ENCODE data around the gene AGAP1. TPM values are rescaled to one million over a fixed set of nuclear protein-coding genes. Genes with fewer than 3 reads are reported as not detected.

Gene AGAP1
- total RNA-seq, 1 donor from 2014 or later = 39.4 TPM

DNA sequence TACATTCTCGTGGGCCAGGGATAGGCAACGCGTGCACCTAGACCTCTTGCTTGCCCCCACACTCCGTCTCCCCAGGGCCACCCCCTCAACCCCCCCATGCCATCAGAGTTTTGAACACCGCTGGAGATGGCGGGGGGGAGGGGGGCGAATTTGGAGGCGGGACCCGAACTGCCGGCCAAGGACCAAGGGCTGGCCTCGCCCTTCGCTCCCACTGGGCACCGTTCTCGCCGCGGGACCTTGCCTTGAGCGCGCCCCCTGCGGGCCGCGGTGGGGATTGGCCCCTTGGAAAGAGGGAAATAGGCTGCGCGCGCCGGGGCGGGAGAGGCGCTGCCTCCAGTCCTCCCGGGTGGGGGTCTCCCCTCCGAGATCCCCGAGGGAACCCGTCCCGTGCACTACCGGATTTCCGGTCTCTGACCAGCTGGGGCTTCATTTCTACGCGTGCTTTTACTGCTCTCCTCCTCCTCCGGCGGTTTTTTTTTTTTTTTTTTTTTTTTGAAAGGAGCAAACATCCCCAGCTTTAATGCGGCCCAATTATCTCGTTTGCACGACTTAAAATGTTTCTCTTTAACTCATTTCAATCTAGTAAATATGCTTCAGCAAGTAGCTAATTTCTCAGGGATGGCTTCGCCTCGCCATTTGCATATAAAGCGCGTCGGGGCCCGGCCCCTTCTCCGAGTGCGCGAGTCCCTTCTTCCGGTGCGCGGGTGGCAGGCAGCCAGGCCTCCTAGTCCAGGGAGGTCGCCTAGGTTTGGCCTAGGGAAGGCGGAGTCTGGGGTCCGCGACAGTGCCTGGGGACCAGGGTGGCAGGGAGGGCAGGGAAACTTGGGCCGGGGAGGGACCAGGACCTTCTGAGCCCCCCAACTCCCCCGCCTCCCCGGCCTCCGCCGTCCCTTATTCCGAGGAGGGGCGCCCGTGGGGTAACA, 684.4 kb downstream of the AGAP1 start:
- peaks cover 6% of the 10 kb centered on the region for H3K27me3 ChIP-seq (ENCODE audit: insufficient read depth, low read length)
- peak overlapping the region; percentile 64 for H2AFZ ChIP-seq (ENCODE audit: low read depth, low read length)
- no peaks in the 10 kb centered on the region for H3K9me3 ChIP-seq (ENCODE audit: insufficient read depth, low read depth, low read length)
- Mint-ChIP-seq H3K4me1 (ENCODE audit: low read depth, unreplicated experiment) (peaks cover 16% of the 10 kb centered on the region), H3K9me3 (ENCODE audit: unreplicated experiment) (peaks cover 10% of the 10 kb centered on the region), H3K36me3 (ENCODE audit: low read depth, unreplicated experiment) (no peaks in the 10 kb centered on the region), H3K4me3 (ENCODE audit: unreplicated experiment) (peak overlapping the region; percentile 66), H3K27me3 (ENCODE audit: low read depth, unreplicated experiment) (peaks cover 13% of the 10 kb centered on the region), H3K27ac (ENCODE audit: unreplicated experiment) (no peak overlapping the region)
- H3K36me3 ChIP-seq (ENCODE audit: insufficient read depth, low read length) = no peaks in the 10 kb centered on the region
- H3K9ac ChIP-seq (ENCODE audit: low read length) = peak overlapping the region; percentile 81
- peak overlapping the region; percentile 53 for H3K4me3 ChIP-seq (ENCODE audit: insufficient read depth, low read depth, low read length)
- H4K20me1 ChIP-seq (ENCODE audit: insufficient read depth, low read length) = no peaks in the 10 kb centered on the region
- H3K79me2 ChIP-seq (ENCODE audit: insufficient read depth, low read length) = no peaks in the 10 kb centered on the region
- TF ChIP-seq, protein P1, sequence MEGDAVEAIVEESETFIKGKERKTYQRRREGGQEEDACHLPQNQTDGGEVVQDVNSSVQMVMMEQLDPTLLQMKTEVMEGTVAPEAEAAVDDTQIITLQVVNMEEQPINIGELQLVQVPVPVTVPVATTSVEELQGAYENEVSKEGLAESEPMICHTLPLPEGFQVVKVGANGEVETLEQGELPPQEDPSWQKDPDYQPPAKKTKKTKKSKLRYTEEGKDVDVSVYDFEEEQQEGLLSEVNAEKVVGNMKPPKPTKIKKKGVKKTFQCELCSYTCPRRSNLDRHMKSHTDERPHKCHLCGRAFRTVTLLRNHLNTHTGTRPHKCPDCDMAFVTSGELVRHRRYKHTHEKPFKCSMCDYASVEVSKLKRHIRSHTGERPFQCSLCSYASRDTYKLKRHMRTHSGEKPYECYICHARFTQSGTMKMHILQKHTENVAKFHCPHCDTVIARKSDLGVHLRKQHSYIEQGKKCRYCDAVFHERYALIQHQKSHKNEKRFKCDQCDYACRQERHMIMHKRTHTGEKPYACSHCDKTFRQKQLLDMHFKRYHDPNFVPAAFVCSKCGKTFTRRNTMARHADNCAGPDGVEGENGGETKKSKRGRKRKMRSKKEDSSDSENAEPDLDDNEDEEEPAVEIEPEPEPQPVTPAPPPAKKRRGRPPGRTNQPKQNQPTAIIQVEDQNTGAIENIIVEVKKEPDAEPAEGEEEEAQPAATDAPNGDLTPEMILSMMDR (IDR thresholded peaks at IDR 0.05; ENCODE audit: insufficient read depth, low read depth, low read length) = peak; percentile 38
- no peak for TF ChIP-seq EZH2 (IDR thresholded peaks at IDR 0.05; ENCODE audit: insufficient read depth, low read length)
- H3K27ac ChIP-seq (ENCODE audit: low read depth, low read length) = peak overlapping the region; percentile 37
- FAIRE-seq (no peak), DNase-seq (ENCODE audit: low read depth) (peak; percentile 26)
- H3K4me1 ChIP-seq (ENCODE audit: insufficient read depth, low read length) = peaks cover 47% of the 10 kb centered on the region
- H3K4me2 ChIP-seq (ENCODE audit: low read length) = peak overlapping the region; percentile 84

GRCh38 chr2:236178890-236179235, 685.0 kb downstream of the AGAP1 start:
- no peaks in the 10 kb centered on the region for H4K20me1 ChIP-seq (ENCODE audit: insufficient read depth, low read length)
- Mint-ChIP-seq H3K27me3 (ENCODE audit: low read depth, unreplicated experiment) (peaks cover 10% of the 10 kb centered on the region), H3K9me3 (ENCODE audit: unreplicated experiment) (peaks cover 8% of the 10 kb centered on the region), H3K36me3 (ENCODE audit: low read depth, unreplicated experiment) (no peaks in the 10 kb centered on the region), H3K4me1 (ENCODE audit: low read depth, unreplicated experiment) (peaks cover 16% of the 10 kb centered on the region), H3K27ac (ENCODE audit: unreplicated experiment) (no peak overlapping the region), H3K4me3 (ENCODE audit: unreplicated experiment) (no peak overlapping the region)
- peak overlapping the region; percentile 37 for H3K27ac ChIP-seq (ENCODE audit: low read depth, low read length)
- FAIRE-seq (peak; percentile 59), DNase-seq (ENCODE audit: low read depth) (no peak)
- H3K4me3 ChIP-seq (ENCODE audit: insufficient read depth, low read depth, low read length) = peak overlapping the region; percentile 53
- H3K27me3 ChIP-seq (ENCODE audit: insufficient read depth, low read length) = no peaks in the 10 kb centered on the region
- peak overlapping the region; percentile 64 for H2AFZ ChIP-seq (ENCODE audit: low read depth, low read length)
- H3K36me3 ChIP-seq (ENCODE audit: insufficient read depth, low read length) = no peaks in the 10 kb centered on the region
- H3K9me3 ChIP-seq (ENCODE audit: insufficient read depth, low read depth, low read length) = no peaks in the 10 kb centered on the region
- H3K4me2 ChIP-seq (ENCODE audit: low read length) = peak overlapping the region; percentile 84
- no peaks in the 10 kb centered on the region for H3K79me2 ChIP-seq (ENCODE audit: insufficient read depth, low read length)
- H3K4me1 ChIP-seq (ENCODE audit: insufficient read depth, low read length) = peaks cover 42% of the 10 kb centered on the region
- H3K9ac ChIP-seq (ENCODE audit: low read length) = peak overlapping the region; percentile 81
- no peak for TF ChIP-seq EZH2 (IDR thresholded peaks at IDR 0.05; ENCODE audit: insufficient read depth, low read length)
- TF ChIP-seq, protein P1 (IDR thresholded peaks at IDR 0.05; ENCODE audit: insufficient read depth, low read depth, low read length) = no peak
